ENCODE results near the gene DROSHA. TPM values are rescaled to one million over a fixed set of nuclear protein-coding genes. Genes with fewer than 3 reads are reported as not detected.

Gene DROSHA
- polyA plus RNA-seq, 3 donors = 2.2 to 12.6 (median 7.6) TPM

DNA sequence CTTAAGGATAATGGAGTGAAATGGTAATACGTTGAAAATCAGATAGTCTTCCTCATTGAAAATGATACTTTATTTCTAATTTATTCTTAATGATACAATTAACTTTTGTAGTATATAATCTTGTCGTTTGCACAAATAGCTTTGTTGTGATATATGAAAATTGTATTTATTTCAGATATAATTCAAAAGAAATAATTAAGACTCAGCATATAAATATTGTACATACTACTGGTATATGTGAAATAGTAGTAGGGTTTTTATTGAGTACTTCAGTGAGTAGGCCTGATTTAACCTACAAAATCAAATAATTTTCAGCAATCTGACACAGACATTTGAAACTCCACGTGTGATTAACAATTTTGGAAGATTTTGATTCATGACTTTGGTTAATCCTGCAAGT is 5.0 kb upstream of the DROSHA start:
- Histone ChIP-seq H3K36me3 (replicated peaks in 1 of 2; ENCODE audit: control insufficient read depth in 1 of 2, insufficient read depth in 2 of 2, low read length in 2 of 2) (peaks cover 70 to 82% of the 10 kb centered on the region in 2 donors), H3K4me1 (ENCODE audit: control insufficient read depth in 1 of 2, insufficient read depth in 2 of 2, low read length in 2 of 2) (peaks cover 12 to 15% of the 10 kb centered on the region in 2 donors), H3K9me3 (replicated peaks in 1 of 2; ENCODE audit: control insufficient read depth in 1 of 2, insufficient read depth in 1 of 2, low read length in 2 of 2) (no peaks in the 10 kb centered on the region), H3K79me2 (ENCODE audit: insufficient read depth, low read length) (peaks cover 28% of the 10 kb centered on the region), H2AFZ (ENCODE audit: insufficient read depth, low read depth, low read length, poor library complexity, severe bottlenecking) (no peak overlapping the region), H4K20me1 (ENCODE audit: insufficient read depth, low read length) (peaks cover 13% of the 10 kb centered on the region), H3K27me3 (ENCODE audit: control insufficient read depth in 2 of 2, insufficient read depth in 2 of 2, low read length in 2 of 2) (no peaks in the 10 kb centered on the region), H3K27ac (ENCODE audit: low read depth in 1 of 2, low read length in 2 of 2) (no peak overlapping the region), H3K4me3 (replicated peaks in 1 of 3; ENCODE audit: low read depth in 2 of 3, low read length in 3 of 3) (no peak overlapping the region), H3K9ac (ENCODE audit: insufficient read depth, low read length, poor library complexity, severe bottlenecking) (no peak overlapping the region), H3K4me2 (replicated peaks; ENCODE audit: extremely low read depth, low read length, poor library complexity, severe bottlenecking) (no peak overlapping the region)
- Mint-ChIP-seq H3K4me1 (peaks cover 18% of the 10 kb centered on the region), H3K9me3 (no peaks in the 10 kb centered on the region), H3K4me3 (no peak overlapping the region), H3K36me3 (peaks cover 53 to 70% of the 10 kb centered on the region in 2 donors), H3K27ac (peak overlapping the region in 1 of 7 donors; percentile 10), H3K27me3 (ENCODE audit: low read depth in 3 of 3) (no peaks in the 10 kb centered on the region)
- no peak for DNase-seq
- no CpG with 5 or more reads among the region's 3 CpGs for WGBS (ENCODE audit: insufficient coverage)
- no peak for TF ChIP-seq CTCF (IDR thresholded peaks at IDR 0.05)
- intact Hi-C loops (cut with micrococcal nuclease) = no loop called here

DNA sequence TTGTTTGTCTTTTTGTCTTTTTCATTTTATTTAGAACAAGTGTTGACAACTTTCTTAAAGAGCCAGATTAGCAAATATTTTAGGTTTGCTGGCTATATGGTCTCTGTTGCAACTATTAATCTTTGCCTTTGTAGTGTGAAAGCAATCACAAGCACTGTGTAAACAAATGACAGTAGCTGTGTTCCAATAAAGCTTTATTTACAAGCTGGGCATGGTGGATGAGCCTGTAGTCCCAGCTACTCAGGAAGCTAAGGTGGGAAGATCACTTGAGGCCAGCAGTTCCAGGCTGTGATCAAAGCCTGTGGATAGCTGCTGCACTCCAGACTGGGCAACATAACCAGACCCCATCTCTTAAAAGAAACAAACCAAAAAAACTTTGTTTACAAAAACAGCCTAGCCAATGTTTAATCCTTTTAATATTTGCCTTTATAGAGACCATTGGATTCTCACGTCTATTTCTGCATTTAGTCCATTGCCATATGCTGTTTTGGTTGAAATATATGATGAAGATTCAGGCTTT is 2.7 kb upstream of the DROSHA start:
- peaks cover 51% of the 10 kb centered on the region for H3K79me2 ChIP-seq (ENCODE audit: insufficient read depth, low read length)
- peaks cover 21 to 27% of the 10 kb centered on the region in 2 donors for H3K4me1 ChIP-seq (ENCODE audit: control insufficient read depth in 1 of 2, insufficient read depth in 2 of 2, low read length in 2 of 2)
- no peak overlapping the region for H3K4me2 ChIP-seq (replicated peaks; ENCODE audit: extremely low read depth, low read length, poor library complexity, severe bottlenecking)
- Mint-ChIP-seq H3K4me3 (no peak overlapping the region), H3K9me3 (no peaks in the 10 kb centered on the region), H3K36me3 (peaks cover 36 to 52% of the 10 kb centered on the region in 2 donors), H3K27me3 (ENCODE audit: low read depth in 3 of 3) (no peaks in the 10 kb centered on the region), H3K27ac (peak overlapping the region in 1 of 7 donors; percentile 15), H3K4me1 (peaks cover 33% of the 10 kb centered on the region)
- H3K9me3 ChIP-seq (replicated peaks in 1 of 2; ENCODE audit: control insufficient read depth in 1 of 2, insufficient read depth in 1 of 2, low read length in 2 of 2) = no peaks in the 10 kb centered on the region
- TF ChIP-seq CTCF (IDR thresholded peaks at IDR 0.05) = no peak
- H3K27me3 ChIP-seq (ENCODE audit: control insufficient read depth in 2 of 2, insufficient read depth in 2 of 2, low read length in 2 of 2) = no peaks in the 10 kb centered on the region
- H4K20me1 ChIP-seq (ENCODE audit: insufficient read depth, low read length) = peaks cover 13% of the 10 kb centered on the region
- no peak overlapping the region for H3K9ac ChIP-seq (ENCODE audit: insufficient read depth, low read length, poor library complexity, severe bottlenecking)
- H2AFZ ChIP-seq (ENCODE audit: insufficient read depth, low read depth, low read length, poor library complexity, severe bottlenecking) = no peak overlapping the region
- intact Hi-C loops (cut with micrococcal nuclease) = no loop called here
- H3K4me3 ChIP-seq (replicated peaks in 1 of 3; ENCODE audit: low read depth in 2 of 3, low read length in 3 of 3) = no peak overlapping the region
- DNase-seq = no peak
- WGBS (ENCODE audit: insufficient coverage) = 100% methylated on average over 1 of the region's 1 CpG
- no peak overlapping the region for H3K27ac ChIP-seq (ENCODE audit: low read depth in 1 of 2, low read length in 2 of 2)
- H3K36me3 ChIP-seq (replicated peaks in 1 of 2; ENCODE audit: control insufficient read depth in 1 of 2, insufficient read depth in 2 of 2, low read length in 2 of 2) = peaks cover 49 to 59% of the 10 kb centered on the region in 2 donors
